G401 (cell line): ENCODE data around the gene TCTN2. TPM values are rescaled to one million over a fixed set of nuclear protein-coding genes. Genes with fewer than 3 reads are reported as not detected.

Experiments
- DNase-seq: peaks from one replicate; pipeline ENCODE4 v3.0.0-alpha.2; 2015; ENCODE audit warnings: low spot score
- in situ Hi-C: cut with HindIII; loops from 2 replicates; pipeline ENCODE4 v1.10.0; 2016; ENCODE audit warnings: low sequenced_read_pairs, mixed read lengths
- total RNA-seq: library from RNA; depleted of rRNA; stranded (reverse); fragments of >200 nt; shearing (Covaris generic); gene quantifications from 2 replicates; pipeline ENCODE4 v1.2.3, GENCODE V29; 2014; rRNA removed

TCTN2 gene
- 6.7 and 13.0 TPM in 2 replicates for total RNA-seq

- in situ Hi-C loops, result no loop called here
- peak; percentile 96 for DNase-seq
Observed at GRCh38 chr12:123670882-123671728, at the start of gene TCTN2. TCTN2 (plus strand) TSS chr12:123671113; CDS start chr12:123671241, 128 bp downstream.

- in situ Hi-C loops, result no loop called here
- no peak for DNase-seq
Observed at GRCh38 chr12:123621619-123622530, 49.0 kb upstream of the TCTN2 start.

- in situ Hi-C loops, result no loop called here
- peak; percentile 95 for DNase-seq
Observed at GRCh38 chr12:123633379-123634141, 37.4 kb upstream of the TCTN2 start, which contains the start of the genes EIF2B1 and GTF2H3. EIF2B1 (minus strand) TSS chr12:123633686; CDS start chr12:123633557, 129 bp downstream. GTF2H3 (plus strand) TSS chr12:123633829; CDS start chr12:123633860, 31 bp downstream.

GRCh38 chr12:123634142-123634561 lies 36.8 kb upstream of the TCTN2 start:
- in situ Hi-C loops, result no loop called here

GRCh38 chr12:123643911-123644310 lies 27.0 kb upstream of the TCTN2 start:
- in situ Hi-C loops, result no loop called here
- no peak for DNase-seq

More at GRCh38 chr12:123634142-123634561, 36.8 kb upstream of the TCTN2 start:
- no peak for DNase-seq

GRCh38 chr12:123645380-123645779 lies 25.5 kb upstream of the TCTN2 start:
- DNase-seq, result no peak
- in situ Hi-C loops, result no loop called here

GRCh38 chr12:123645878-123646277 lies 25.0 kb upstream of the TCTN2 start:
- in situ Hi-C loops, result no loop called here
- DNase-seq, result peak; percentile 89

GRCh38 chr12:123648401-123648800 lies 22.5 kb upstream of the TCTN2 start:
- DNase-seq, result no peak
- in situ Hi-C loops, result no loop called here

- in situ Hi-C loops, result no loop called here
- DNase-seq, result no peak
Observed at GRCh38 chr12:123654129-123654701, 16.7 kb upstream of the TCTN2 start.

GRCh38 chr12:123655420-123655819 lies 15.5 kb upstream of the TCTN2 start:
- in situ Hi-C loops, result no loop called here

GRCh38 chr12:123656392-123656791 lies 14.5 kb upstream of the TCTN2 start:
- in situ Hi-C loops, result no loop called here
- DNase-seq, result no peak

More at GRCh38 chr12:123655420-123655819, 15.5 kb upstream of the TCTN2 start:
- DNase-seq, result peak; percentile 58

- no peak for DNase-seq
- in situ Hi-C loops, result no loop called here
Observed at GRCh38 chr12:123657211-123657610, 13.7 kb upstream of the TCTN2 start.

- in situ Hi-C loops, result no loop called here
- DNase-seq, result no peak
Observed at GRCh38 chr12:123659996-123660727, 10.8 kb upstream of the TCTN2 start.

- no peak for DNase-seq
- in situ Hi-C loops, result no loop called here
Observed at GRCh38 chr12:123667771-123668170, 3.1 kb upstream of the TCTN2 start.

GRCh38 chr12:123671876-123672275 lies 963 bp downstream of the TCTN2 start:
- DNase-seq, result no peak
- in situ Hi-C loops, result no loop called here

GRCh38 chr12:123675436-123675835 lies 4.5 kb downstream of the TCTN2 start:
- in situ Hi-C loops, result no loop called here
- DNase-seq, result no peak

GRCh38 chr12:123676616-123677320 lies 5.9 kb downstream of the TCTN2 start:
- in situ Hi-C loops, result no loop called here
- DNase-seq, result no peak
